Measurements from ENCODE around the gene GRM8.

GRM8 gene

GRCh38 chr7:127230192-127230925, 22.4 kb downstream of the GRM8 start:
- no peak for DNase-seq

DNA sequence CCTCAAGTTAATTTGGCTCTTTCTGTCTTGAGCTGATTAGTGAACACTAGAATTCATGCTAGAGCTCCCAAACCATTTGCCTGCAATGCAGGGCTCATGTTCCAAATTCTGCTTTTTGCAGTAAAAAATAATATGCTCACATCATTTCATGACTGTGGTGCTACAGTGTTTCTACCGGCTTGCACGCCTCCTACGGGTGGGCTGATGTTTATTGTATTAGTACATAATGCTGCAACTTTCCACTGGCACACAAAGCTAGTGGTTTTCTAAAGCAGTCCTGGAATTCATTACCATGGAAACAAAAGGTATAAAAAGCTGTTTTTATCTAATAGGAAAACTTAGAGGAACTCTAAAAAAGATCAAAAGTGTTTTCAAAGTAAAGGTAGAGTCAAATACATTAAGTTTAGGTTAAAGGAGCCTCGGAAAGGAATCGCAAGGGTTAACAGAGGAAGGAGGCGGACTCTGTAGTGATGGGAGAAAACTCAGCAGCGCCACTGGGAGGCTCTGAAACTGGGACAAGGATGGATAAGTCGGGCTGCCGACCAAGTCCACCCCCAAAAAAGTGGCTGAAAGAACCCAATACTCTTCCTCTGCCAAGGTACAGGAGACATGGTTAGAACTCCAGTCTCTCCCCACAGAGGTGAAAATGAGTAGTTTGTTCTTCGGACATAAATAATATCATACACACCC, 25.9 kb downstream of the GRM8 start:
- DNase-seq: no peak

GRCh38 chr7:127221731-127222130, 31.0 kb downstream of the GRM8 start:
- no peak for DNase-seq

DNA sequence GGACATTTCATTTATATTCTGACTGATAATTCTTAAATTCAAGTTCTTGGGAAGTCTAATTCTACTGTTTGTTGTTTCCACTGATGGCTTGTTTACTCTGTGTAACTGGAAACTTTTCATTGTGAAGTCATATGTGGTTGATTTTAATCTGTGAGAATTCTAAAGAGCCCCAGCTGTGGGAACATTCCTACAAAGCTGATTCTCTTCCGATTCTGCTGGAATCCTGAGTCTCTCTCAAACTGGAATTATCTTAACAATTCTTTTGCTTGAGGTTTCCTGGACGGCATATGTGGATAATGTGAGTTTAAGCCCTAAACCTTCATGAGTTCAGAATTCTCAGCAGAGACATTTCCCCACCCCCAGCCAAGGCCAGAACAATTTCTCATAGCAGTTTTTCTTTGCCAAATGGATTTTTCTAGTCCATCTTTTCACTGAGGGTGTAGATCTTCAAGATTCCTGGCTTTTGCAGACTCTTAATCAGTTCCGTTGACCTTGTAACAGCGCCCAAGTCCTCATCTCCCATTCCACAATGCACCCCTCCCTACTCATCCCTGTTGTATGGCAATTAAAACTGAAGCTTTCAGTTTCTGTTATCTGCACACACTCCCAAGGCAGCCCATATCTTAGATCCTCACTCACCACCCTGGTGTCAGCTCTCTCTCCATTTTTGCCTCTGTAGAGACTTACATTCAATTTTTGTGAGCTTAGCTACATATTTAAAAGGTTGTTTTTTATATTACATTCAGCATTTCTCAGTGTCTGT, 37.6 kb downstream of the GRM8 start:
- DNase-seq: no peak

DNA sequence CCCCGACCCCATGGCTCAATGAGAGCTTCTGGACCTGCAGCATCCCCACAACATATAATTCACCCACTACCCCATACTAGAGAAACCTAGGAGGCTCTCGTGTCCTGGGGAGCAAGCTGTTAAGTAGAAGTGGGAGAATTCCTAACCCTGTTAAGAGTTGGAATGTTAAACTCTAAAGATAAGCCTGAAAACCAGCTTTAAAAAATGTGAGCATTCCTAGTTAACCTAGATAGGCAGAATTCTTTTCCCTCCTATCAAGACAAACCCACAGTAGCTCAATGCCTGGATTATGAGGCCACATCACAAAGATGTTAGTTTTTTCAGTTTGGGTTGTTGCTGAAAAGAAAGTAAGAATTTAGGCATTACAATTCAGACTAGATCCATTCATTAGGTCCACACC, 42.9 kb downstream of the GRM8 start:
- no peak for DNase-seq

- DNase-seq: no peak
Observed at GRCh38 chr7:127208860-127209259, 43.9 kb downstream of the GRM8 start.

DNA sequence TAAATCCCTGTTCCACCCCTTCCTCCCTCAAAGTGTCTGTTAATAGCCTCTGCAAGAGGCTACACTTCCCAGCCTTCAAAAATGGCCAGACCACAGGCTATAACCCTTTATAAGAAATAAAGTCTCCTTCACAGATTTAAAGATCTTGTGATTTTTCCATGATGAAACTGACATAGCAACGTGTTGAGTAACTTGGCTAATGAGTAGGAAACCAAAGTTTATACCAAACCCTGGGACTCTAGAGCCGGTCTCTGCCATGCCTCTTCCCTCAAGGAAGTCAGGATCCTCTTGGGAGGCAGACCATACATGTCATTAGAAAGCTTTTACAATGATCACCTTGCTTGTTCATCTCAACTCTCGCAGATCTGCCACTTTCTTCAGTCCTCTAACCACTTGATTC, 44.4 kb downstream of the GRM8 start:
- no peak for DNase-seq

GRCh38 chr7:127207806-127208205, 44.9 kb downstream of the GRM8 start:
- DNase-seq: no peak

DNA sequence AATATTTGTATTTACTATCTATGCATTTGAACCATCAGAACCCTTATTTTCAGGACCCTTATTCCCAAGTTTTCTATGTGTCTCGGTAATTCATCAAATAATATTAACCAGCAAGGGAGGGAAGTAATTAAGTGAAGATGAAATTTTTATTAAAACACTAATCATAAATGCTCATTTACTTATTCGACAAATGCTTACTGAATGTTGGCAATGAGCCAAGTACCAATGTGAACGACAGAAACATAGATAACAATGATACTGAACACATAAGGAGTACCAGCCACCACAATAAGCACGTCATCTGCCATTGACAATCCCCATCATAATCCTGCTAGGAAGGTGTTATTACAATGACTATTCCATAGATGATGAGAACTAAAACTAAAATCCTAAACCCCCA, 45.5 kb downstream of the GRM8 start:
- no peak for DNase-seq

GRCh38 chr7:127194571-127194970, 58.2 kb downstream of the GRM8 start:
- DNase-seq: no peak

GRCh38 chr7:127189886-127190285, 62.9 kb downstream of the GRM8 start:
- no peak for DNase-seq

GRCh38 chr7:127189074-127189473, 63.7 kb downstream of the GRM8 start:
- DNase-seq: no peak

DNA sequence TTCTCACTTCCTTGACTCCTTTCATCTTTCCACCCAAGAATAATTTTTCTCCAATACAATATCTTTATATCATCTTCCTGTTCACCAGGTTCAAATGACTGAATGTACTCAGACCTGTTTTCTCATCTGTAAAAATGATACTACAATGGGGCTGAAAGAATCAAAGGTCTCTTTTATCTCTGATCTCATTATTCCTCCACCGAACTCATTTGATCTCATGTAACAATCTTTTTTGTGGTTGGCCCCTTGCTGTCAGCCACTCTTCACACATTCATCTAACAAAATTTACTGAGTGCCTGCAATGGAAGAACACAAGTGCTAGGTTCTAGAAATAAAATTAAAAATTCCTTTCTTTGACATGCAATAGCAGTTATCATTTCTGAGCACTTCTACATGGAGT, 65.0 kb downstream of the GRM8 start:
- no peak for DNase-seq

DNA sequence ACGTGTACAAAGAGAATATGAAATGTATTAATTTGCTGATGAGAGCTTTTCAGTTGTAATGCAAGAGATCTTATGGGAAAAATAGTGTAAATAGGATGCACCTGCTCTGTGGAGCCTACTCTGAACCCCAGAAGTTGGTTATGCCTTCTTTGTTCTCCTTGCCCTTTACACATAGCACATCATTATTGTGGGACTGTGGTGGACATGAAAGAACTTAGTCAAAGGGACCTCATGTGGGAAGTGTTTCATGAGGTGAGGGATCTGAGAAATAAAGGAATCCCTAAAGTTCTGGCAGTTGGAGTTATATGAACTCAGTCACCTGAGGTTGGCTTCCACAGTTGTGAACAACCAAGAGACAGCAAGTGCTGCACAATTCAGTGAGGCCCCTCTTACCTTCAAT, 66.1 kb downstream of the GRM8 start:
- no peak for DNase-seq

DNA sequence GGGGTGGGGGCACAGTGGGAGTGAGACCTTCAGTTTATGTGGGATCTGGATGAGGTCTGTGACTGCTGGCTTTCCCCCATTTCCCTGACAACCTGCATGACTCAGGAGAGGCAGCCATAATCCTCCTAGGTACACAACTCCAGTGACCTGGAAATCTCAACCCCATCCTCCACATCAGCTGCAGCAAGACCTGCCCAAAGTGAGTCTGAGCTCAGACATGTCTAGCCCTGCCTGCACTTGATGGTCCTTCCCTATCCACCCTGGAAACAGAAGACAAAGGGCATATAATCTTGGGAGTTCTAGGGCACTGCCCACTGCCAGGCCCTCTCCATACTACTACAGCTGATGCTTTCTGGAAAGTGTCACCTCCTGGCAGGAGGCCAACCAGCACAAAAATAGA, 75.6 kb downstream of the GRM8 start:
- no peak for DNase-seq

DNA sequence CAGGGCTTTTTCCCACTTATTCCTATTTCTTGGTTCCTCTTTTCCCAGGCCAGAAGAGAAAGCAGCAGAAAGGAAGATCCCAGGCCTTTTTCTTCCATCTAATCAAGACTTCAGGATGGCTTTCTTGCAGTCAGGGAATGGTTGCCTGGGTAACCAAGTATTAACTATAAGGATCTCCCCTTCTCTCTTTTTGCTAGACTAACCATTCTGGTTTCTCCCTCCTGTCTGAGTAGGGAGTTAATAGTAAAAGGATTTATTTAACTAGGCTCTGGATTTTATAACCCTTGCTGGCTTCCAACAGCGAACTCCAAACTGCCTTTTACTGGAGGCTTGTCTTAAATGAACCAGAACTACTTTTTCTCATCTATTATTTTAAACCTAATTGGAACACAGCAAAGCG, 90.4 kb downstream of the GRM8 start:
- no peak for DNase-seq

DNA sequence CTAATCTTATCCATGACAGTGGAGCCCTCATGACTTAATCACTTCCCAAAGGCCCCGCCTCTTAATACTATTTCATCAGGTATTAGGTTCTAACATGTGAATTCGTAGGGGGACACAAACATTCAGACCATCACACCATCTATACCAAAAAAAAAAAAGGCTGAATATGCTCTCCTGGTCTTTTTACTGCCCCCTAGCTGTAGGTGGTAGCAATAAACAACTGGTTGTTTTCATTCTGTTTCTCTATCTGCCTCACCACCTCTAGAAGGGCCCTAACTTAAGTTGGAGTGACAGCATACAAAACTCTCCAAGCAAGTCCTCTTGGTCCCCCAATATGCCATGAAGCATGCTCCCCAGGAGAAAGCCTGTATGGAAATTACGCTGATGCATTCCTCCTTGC, 94.1 kb downstream of the GRM8 start:
- no peak for DNase-seq

DNA sequence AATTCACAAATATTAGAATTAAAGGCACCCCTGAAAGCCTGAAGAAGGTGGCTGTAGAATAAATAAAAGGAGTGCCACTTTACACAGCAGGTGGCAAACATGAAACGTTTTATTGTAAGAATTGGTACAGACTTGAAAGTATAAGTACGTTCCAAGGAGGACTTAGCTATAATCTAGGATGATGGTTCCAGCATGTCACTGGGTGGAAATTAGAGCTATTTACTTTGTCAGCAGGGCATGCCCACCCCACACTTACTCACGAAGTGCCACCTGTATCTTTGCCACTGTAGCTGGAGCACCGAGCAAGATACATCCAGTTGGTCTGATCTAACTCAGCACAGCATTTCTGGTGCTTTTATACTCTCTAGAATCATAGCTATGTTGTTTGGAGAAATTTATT, 97.8 kb downstream of the GRM8 start:
- no peak for DNase-seq

DNA sequence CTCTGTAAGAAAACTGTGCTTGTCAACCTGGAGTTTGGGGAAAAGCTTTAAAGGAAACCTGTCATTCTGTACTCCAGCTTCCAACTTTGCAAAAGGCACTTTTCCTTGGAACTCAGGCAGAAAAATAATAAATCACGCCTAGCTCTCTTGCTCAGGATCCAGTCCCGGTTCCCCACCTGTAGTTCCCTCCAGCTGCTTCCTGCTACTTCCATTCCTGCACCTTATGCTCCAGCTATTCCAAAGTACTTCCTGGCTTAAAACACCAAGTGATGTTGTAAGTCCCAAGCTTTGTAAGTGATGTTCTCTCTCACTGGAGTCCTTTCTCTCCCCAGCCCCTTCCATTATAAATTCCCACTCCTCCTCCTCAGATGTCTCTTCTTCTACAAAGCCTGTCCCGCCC, 98.6 kb downstream of the GRM8 start:
- no peak for DNase-seq

DNA sequence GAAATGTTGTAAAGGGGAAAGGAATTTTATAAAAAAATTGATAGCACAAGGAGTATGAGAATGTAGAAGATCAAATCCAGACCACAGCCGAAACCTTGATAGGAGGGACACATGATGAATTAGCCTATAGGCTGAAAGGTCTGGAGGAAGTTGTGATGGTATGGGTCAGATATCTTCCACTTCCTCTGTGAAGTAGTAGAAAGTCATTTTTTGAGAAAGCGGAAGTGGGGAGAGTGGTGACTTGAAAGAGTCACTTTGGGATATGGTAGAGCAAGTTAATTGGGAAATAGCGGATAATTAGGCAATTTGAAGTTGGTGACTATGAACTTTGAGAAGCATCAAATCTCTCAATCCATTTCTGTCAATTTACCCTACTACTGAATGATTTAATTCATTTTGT, 99.4 kb downstream of the GRM8 start:
- DNase-seq: no peak

DNA sequence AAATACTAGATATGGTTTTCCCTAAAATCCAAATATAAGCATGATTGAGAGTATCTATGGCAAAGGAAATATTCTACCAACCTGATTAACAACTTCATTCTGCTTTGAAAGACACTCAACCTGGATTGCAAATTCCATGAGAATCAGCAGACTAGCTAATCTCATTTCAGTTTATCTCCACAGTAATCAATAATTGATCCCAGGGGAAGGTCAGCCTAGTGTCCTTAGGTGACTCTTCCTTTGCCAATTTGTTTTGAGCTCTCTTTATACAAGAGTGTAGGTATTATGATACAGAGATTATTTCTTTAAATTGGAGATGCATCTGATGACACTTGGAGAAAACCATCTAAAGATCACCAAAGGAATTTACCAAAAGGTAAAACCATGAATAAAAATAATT, 100.3 kb downstream of the GRM8 start:
- no peak for DNase-seq

DNA sequence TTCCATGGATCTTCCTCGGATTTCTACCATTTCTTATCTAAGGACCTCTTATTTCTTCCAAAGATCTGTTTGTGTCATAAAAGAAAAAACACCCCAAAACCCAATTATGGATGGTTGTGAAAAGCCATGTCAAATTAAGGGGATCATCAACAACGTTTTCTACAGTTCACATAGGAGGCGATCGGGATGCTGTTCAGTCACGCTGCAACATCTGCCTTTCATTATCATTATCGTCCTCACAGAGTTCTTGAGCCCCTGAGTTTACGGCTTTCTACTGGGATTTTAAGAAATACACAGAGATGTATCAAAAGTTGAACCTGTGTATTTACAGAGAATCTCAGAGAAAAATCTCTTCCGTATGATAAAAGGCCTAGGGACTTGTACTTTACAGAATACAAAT, 101.4 kb downstream of the GRM8 start:
- DNase-seq: no peak

DNA sequence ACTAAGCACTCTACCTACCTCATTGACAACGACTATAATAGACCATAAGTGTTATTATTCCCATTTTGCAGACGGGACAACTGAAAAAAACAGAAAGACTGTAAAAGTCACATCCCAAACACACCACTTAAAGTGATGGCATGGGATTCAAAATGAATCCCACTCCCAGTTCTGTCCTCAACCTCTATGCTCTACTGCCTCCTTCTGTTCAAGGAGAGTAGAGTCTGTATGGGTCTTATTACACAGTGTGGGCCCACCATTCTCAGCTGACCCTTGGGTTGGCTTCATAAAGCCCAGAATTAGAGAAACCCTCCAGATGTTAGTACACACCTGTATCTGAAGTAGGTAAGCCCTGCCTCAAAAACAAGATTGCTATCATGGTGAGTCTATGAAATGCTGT, 102.2 kb downstream of the GRM8 start:
- no peak for DNase-seq

Measured in fibroblast of skin of right quadriceps (primary cell).